HepG2 (cell line): ENCODE results near the gene NUBP1. TPM values are rescaled to one million over a fixed set of nuclear protein-coding genes. Genes with fewer than 3 reads are reported as not detected.

ENCODE experiments used
- MXD1 ChIP-seq: sonication (generic); formaldehyde crosslinking; IDR thresholded peaks from 2 replicates; pipeline ENCODE4 v1.4.0; 2020; ENCODE audit warnings: mild to moderate bottlenecking, missing genetic modification reagents
- ZBTB40 ChIP-seq, 2 experiments: fragments of 450-650 bp in 1 of 2; sonication (generic) in 1 of 2; formaldehyde crosslinking in 1 of 2; IDR thresholded peaks; 2 replicates each; pipeline versions ENCODE4 v1.6.1 to v1.8.0; 2016 to 2022; ENCODE audit warnings: antibody characterized with exemption in 1 of 2, mild to moderate bottlenecking in 1 of 2, missing genetic modification reagents in 1 of 2
- polyA plus RNA-seq, 8 experiments: library from polyadenylated mRNA; depleted of rRNA in 3 of 8; stranded (reverse) in 7 of 8; unstranded in 1 of 8; fragments of >200 nt; fragmentation: Illumina TruSeq in 4 of 8; extraction: Trizol in 4 of 8; gene quantifications; 2 replicates each; pipeline versions ENCODE4 v1.2.1 to v1.2.3, GENCODE V29; 2011 to 2016; ENCODE audit warnings: low read depth in 4 of 8, missing spikeins in 1 of 8, mixed read lengths in 1 of 8; ENCODE audit not compliant: insufficient read depth in 1 of 8
- total RNA-seq, 5 experiments: library from RNA; depleted of rRNA; stranded (reverse); fragments of >200 nt; fragmentation: Illumina TruSeq; extraction: Trizol; gene quantifications; 2 replicates each; pipeline ENCODE4 v1.2.3, GENCODE V29; 2016; ENCODE audit warnings: low read depth in 1 of 5

The NUBP1 gene
- total and polyA plus RNA-seq, 2 of the 13 experiments (the other 11 are each of a cell fraction or from before 2014, with no cell fraction given): 53.5 to 70.4 TPM

GRCh38 chr16:10738231-10739077 lies 5.2 kb upstream of the NUBP1 start (continued):
- TF ChIP-seq ZBTB40 (IDR thresholded peaks at IDR 0.05) (no peak), ZBTB40 (CRISPR knock-in tag; IDR thresholded peaks at IDR 0.05) (no peak), MXD1 (CRISPR knock-in tag) (0 out of 2 replicates have a peak, but pooled peaks have one; percentile 19)
